DMS53 treated with DMSO at 0.1 percent for 48 hours (cell line): ENCODE measurements around the gene TMCO4.
"Not testable (repeated sequence)": the region's sequence is repeated elsewhere in the genome, so short reads cannot be mapped to it uniquely, and the experiment has no call there.

Experiments used
- DNase-seq: peaks from one replicate; lab custom pipeline; 2025; ENCODE audit not compliant: unreplicated experiment; lab: John Stamatoyannopoulos, UW

Gene TMCO4

DNA sequence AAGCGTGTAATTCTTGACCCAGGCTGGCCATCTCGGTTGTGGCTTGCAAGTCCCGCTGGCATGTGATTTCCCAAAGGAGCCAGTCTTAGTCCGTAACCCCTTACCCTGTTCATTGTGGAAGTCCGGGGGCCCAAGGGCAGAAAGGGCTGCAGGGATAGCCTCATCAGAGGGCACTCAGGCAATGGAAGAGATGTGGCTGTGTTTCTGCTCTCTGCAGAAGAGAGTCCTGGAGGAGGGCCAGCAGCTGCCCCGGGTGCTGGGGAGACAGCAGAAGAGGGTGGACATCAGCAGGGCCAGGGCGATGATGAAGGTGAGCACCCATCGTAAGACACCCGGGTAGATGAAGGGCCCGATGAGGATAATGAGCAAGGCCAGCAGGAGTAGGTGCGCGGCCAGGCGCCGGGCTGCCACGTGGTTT lies 14.5 kb upstream of the TMCO4 start:
- DNase-seq: no peak

GRCh38 chr1:19813643-19813960 lies 13.9 kb upstream of the TMCO4 start:
- DNase-seq: no peak

GRCh38 chr1:19812875-19813642 lies 13.3 kb upstream of the TMCO4 start:
- DNase-seq: no peak

DNA sequence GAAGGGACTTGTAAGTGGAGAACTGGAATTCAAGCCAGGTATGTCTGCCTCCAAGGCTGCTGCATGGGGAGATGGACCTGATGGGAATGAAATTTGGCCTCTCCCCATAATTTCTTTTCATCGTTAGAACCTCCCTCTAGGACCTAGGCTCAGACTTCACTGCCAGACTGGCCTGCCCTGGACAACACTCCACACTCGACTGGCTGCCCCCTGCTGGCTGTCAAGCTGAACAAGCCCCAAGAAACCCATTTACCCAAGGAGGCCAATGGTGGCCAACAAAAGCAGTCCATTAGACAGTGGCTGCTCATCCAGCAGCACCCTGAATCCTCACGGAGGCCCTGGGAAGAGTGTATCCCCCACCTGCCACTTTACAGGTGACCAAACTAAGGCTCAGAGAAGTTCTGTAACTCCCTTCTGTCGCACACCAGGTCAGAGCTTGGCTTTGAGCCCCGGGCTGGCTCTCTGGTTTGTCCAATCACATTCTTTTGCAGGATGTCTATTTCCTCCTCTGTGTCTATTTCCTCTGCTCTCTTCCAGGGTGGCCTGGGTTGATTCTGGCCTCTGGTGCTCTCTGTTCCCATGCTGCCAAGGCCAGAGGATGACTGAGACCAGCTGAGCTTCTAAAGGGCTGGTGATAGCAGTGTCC lies 11.6 kb upstream of the TMCO4 start:
- DNase-seq: no peak

DNA sequence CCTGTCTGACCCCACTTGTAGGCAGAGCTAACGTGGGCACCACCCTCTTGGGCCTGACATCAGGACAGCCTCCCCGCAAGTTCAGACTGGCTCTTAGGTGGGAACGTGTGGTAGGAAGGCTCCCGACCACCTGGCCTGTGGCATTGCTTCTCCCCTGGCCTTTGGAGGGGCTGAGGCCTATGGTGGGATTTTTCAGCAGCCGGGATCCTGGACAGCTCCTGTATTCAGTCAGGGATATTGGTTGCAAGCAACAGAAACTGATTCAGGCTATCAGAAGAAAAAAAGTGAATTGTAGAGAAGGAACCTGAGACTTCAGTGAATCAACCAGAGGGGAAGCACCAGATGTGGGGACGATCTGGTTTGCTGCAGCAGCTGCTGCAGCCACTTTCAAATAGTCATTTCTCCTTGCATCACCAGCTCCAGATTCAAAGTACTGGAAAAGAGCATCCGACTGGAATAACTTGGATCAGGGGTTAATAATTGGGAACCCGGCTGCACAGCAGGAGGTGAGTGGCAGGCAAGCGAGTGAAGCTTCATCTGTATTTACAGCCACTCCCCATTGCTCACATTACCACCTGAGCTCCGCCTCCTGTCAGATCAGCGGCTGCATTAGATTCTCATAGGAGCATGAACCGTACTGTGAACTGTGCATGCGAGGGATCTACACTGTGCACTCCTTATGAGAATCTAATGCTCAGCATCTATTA lies 9.5 kb upstream of the TMCO4 start:
- no peak for DNase-seq

DNA sequence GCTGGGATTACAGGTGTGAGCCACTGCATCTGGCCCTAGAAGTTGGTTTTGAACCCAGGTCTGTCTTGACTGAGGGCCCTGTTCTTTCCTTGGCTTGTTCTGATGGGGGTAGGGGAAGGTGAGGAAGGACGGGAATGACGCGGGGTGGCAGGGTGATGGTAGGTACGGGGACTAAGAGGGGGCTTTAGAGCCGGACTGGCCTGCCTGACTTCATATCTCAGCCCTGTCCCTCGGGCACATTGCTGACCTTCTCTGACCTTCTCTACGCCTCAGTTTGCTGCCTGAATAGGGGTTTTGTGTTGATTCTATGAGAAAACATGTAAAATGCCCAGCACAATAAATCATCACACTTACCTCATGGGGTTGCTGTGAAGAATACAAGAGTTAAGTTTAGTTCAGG lies 8.6 kb upstream of the TMCO4 start:
- no peak for DNase-seq

GRCh38 chr1:19804831-19805251 lies 5.1 kb upstream of the TMCO4 start:
- no peak for DNase-seq

GRCh38 chr1:19802269-19802668 lies 2.6 kb upstream of the TMCO4 start:
- no peak for DNase-seq

DNA sequence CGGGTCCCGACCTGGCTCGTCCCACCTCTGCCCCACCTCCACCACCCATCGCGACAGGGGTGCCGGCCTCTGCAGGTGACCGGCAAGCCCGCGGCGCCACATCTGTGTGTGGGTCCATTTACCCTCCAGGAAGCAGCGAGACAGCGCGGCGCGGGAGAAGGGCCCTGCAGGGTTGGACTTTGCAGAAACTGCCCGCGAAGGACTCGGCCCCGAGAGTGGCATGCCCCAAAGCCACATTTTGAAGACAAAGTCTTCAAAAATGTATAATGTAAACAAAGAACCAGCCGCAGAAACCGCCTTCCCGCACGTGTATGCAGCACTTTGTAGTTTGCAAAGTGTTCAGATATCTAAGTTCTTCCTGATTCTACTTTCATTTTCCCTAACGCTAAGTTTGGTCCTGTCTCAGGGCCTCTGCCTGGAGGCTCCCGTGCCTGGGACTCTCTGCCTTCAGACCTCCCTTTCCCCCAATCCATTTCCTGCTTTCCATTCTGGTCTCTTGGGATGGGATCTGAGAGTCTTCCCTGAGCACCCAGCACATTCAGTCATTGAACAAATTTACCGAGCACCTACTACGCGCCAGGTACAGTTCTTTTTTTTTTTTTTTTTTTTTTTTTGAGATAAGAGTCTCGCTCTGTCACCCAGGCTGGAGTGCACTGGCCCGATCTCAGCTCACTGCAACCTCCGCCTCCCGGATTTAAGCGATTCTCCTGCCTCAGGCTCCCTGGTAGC lies 524 bp upstream of the TMCO4 start:
- peak; percentile 64 for DNase-seq

- no peak for DNase-seq
Observed at GRCh38 chr1:19798486-19799229, 1.1 kb downstream of the TMCO4 start.

- DNase-seq: no peak
Observed at GRCh38 chr1:19797827-19798226, 1.9 kb downstream of the TMCO4 start.

GRCh38 chr1:19794583-19794982 lies 5.1 kb downstream of the TMCO4 start:
- no peak for DNase-seq

GRCh38 chr1:19793360-19794046 lies 6.2 kb downstream of the TMCO4 start:
- no peak for DNase-seq

- DNase-seq: no peak
Observed at GRCh38 chr1:19792237-19793002, 7.3 kb downstream of the TMCO4 start.

DNA sequence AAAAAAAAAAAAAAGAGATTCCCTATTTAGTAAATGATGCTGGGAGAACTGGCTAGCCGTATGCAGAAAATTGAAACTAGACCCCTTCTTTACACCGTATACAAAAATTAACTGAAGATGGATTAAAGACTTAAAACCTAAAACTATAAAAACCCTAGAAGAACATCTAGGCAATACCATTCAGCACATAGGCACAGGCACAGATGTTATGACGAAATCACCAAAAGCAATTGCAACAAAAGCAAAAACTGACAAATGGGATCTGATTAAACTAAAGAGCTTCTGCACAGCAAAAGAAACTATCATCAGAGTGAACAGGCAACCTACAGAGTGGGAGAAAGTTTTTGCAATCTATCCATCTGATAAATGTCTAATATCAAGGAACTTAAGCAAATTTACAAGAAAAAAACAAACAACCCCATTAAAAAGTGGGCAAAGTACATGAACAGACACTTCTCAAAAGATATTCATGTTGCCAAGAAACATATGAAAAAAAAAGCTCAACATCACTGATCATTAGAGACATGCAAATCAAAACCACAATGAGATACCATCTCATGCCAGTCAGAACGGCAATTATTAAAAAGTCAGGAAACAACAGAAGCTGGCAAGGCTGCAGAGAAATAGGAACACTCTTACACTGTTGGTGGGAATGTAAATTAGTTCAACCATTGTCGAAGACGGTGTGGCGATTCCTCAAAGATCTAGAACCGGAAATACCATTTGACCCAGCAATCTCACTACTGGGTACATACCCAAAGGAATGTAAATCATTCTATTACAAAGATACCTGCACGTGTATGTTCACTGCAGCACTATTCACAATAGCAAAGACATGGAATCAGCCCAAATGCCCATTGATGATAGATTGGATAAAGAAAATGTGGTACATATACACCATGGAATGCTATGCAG lies 9.4 kb downstream of the TMCO4 start:
- DNase-seq: not testable (repeated sequence)

DNA sequence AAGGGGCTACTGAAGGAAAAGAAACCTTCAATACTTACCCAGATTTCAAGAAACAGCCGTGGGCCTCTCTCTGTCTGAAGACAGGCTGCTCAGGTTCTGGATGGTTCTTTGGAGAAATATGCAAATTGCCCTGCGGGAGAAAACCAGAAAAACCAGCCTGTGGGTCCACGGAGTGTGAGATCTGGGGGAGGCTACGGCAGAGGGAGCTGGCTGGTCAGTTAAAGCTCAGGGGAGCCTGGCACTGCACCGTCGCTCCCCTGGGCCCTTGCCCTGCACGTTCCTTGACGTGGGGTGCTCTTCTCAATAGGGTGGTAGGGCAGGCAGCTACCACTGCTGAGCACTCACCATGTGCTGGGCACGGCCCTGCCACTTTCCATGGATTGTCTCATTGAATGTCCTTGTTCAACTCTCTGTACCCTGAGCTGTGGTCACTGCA lies 12.7 kb downstream of the TMCO4 start:
- no peak for DNase-seq

- no peak for DNase-seq
Observed at GRCh38 chr1:19785660-19786059, 14.1 kb downstream of the TMCO4 start.

DNA sequence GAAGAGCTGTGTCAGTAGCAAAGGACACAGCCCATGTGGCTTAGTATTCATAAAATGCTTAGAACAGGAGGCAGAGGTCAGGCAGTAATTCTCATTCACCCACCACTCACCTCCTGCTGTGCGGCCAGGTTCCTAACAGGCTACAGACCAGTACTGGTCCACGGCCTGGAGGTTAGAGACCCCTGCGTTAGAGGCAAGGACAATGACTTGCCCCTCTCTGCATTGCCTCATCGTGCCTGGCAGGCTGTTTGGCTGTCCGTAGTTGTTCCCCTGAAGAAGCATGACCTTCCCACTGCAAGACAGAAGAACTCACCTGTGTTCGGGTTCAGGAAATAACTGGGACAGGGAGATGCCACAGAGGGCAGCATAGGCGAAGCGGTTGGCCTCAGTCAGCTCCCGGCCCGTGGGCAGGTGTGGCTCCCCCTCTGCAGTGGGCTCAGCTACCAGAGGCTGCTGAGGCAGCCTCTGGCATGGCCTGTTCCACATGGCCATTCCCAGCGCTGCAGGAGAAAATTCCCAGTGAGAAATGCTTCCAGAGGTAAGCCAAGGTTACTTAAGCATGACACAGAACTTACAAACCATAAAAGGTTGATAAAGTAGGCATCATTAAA lies 19.3 kb downstream of the TMCO4 start:
- DNase-seq: no peak
